Measurements from ENCODE around the gene SLC38A1. TPM values are rescaled to one million over a fixed set of nuclear protein-coding genes. Genes with fewer than 3 reads are reported as not detected.
A peak's percentile ranks its signal among the peaks of the same experiment; 100 is the strongest.
"Not testable (repeated sequence)": the region's sequence is repeated elsewhere in the genome, so short reads cannot be mapped to it uniquely, and the experiment has no call there.

The SLC38A1 gene
- total RNA-seq, 1 donor from 2014 or later = 161 TPM

- intact Hi-C loops (cut with micrococcal nuclease) = no loop called here
- DNase-seq = no peak
- ATAC-seq = no peak
Observed at GRCh38 chr12:46186088-46186487, 82.8 kb downstream of the SLC38A1 start.

GRCh38 chr12:46185686-46186085 is 83.2 kb downstream of the SLC38A1 start:
- ATAC-seq = no peak

GRCh38 chr12:46184798-46185595 is 83.8 kb downstream of the SLC38A1 start:
- DNase-seq = no peak
- intact Hi-C loops (cut with micrococcal nuclease) = no loop called here
- no peak for ATAC-seq

More at GRCh38 chr12:46185686-46186085, 83.2 kb downstream of the SLC38A1 start:
- intact Hi-C loops (cut with micrococcal nuclease) = no loop called here
- no peak for DNase-seq

- no peak for DNase-seq
Observed at GRCh38 chr12:46183112-46183511, 85.7 kb downstream of the SLC38A1 start.

GRCh38 chr12:46181465-46181864 is 87.4 kb downstream of the SLC38A1 start:
- intact Hi-C loops (cut with micrococcal nuclease) = no loop called here
- DNase-seq = no peak
- no peak for ATAC-seq

More at GRCh38 chr12:46183112-46183511, 85.7 kb downstream of the SLC38A1 start:
- intact Hi-C loops (cut with micrococcal nuclease) = no loop called here
- ATAC-seq = no peak

- DNase-seq = no peak
- no peak for ATAC-seq
- intact Hi-C loops (cut with micrococcal nuclease) = no loop called here
Observed at GRCh38 chr12:46179693-46180452, 89.0 kb downstream of the SLC38A1 start.

GRCh38 chr12:46177837-46178608 is 90.8 kb downstream of the SLC38A1 start:
- intact Hi-C loops (cut with micrococcal nuclease) = no loop called here
- DNase-seq (no peak), ATAC-seq (no peak)

GRCh38 chr12:46177025-46177424 is 91.8 kb downstream of the SLC38A1 start:
- DNase-seq = no peak
- ATAC-seq = no peak
- intact Hi-C loops (cut with micrococcal nuclease) = no loop called here

- ATAC-seq = no peak
- no peak for DNase-seq
- intact Hi-C loops (cut with micrococcal nuclease) = no loop called here
Observed at GRCh38 chr12:46174919-46175318, 93.9 kb downstream of the SLC38A1 start.

- DNase-seq = no peak
- intact Hi-C loops (cut with micrococcal nuclease) = no loop called here
- ATAC-seq = no peak
Observed at GRCh38 chr12:46174061-46174662, 94.7 kb downstream of the SLC38A1 start.

GRCh38 chr12:46168426-46168825 is 100.4 kb downstream of the SLC38A1 start:
- DNase-seq (no peak), ATAC-seq (no peak)
- intact Hi-C loops (cut with micrococcal nuclease) = no loop called here

GRCh38 chr12:46167412-46167811 is 101.4 kb downstream of the SLC38A1 start:
- DNase-seq = no peak
- ATAC-seq = no peak
- intact Hi-C loops (cut with micrococcal nuclease) = no loop called here

GRCh38 chr12:46165191-46165590 is 103.7 kb downstream of the SLC38A1 start:
- ATAC-seq (no peak), DNase-seq (no peak)
- intact Hi-C loops (cut with micrococcal nuclease) = no loop called here

GRCh38 chr12:46164186-46164761 is 104.6 kb downstream of the SLC38A1 start:
- intact Hi-C loops (cut with micrococcal nuclease) = no loop called here

GRCh38 chr12:46162549-46163076 is 106.2 kb downstream of the SLC38A1 start:
- ATAC-seq; intact Hi-C loops (cut with micrococcal nuclease); DNase-seq: not testable (repeated sequence)

More at GRCh38 chr12:46164186-46164761, 104.6 kb downstream of the SLC38A1 start:
- DNase-seq (no peak), ATAC-seq (no peak)

GRCh38 chr12:46160981-46161690 is 107.7 kb downstream of the SLC38A1 start:
- DNase-seq (no peak), ATAC-seq (peak; percentile 46)
- intact Hi-C loops (cut with micrococcal nuclease) = no loop called here

GRCh38 chr12:46160101-46160980 is 108.5 kb downstream of the SLC38A1 start:
- intact Hi-C loops (cut with micrococcal nuclease) = no loop called here
- DNase-seq (no peak), ATAC-seq (peak; percentile 87)
